ENCODE measurements around the gene CD33. TPM values are rescaled to one million over a fixed set of nuclear protein-coding genes. Genes with fewer than 3 reads are reported as not detected.

CD33 gene
- total RNA-seq, 1 donor from 2014 or later = 0.52 TPM

DNA sequence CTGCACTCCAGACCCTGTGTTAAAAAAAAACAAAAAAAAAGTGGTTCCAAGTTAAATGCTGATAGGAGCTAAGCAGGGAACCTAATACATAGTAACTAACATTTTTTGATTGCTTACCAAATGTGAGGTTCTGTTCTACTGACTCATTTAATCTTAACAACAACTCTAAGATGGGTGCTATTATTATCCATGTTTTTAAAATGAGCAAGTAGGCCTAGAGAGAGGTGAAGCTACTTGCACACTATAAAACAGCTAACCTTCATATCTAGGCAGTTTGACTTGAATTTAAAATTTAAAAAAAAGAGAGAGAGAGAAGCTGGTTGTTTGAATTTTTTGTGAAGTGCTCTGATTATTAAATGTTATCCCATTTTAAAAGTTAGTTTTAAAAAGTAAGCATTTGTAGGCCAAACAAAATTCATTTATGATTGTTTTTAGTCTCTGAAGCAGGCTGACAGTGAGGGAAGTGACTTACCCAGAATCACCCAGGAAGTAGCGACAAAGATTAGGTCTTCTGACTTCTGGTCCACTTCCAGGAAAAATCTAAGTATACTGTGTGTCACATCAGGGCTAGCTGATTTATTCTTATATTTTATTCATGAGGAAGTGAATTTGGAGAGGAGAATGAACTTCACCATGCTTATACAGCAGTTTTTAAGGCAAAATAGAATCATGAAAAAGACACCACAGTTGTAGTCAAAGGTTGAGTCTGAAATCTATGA, 28.4 kb downstream of the CD33 start:
- Histone ChIP-seq H3K27me3 (ENCODE audit: control insufficient read depth in 3 of 3, insufficient read depth in 3 of 3, low read length in 3 of 3) (no peaks in the 10 kb centered on the region), H3K36me3 (ENCODE audit: control insufficient read depth in 3 of 3, insufficient read depth in 3 of 3, low read length in 3 of 3) (no peaks in the 10 kb centered on the region), H3K4me3 (ENCODE audit: low read length in 3 of 3) (no peak overlapping the region), H3K9ac (ENCODE audit: low read depth in 1 of 3, low read length in 3 of 3) (no peak overlapping the region), H3K4me1 (ENCODE audit: control insufficient read depth in 3 of 3, insufficient read depth in 3 of 3, low read length in 3 of 3) (no peaks in the 10 kb centered on the region), H3K27ac (ENCODE audit: low read depth, low read length) (no peak overlapping the region), H3K9me3 (ENCODE audit: control insufficient read depth in 3 of 3, low read length in 3 of 3) (peaks cover 0 to 2% (median 0%) of the 10 kb centered on the region in 3 donors)

DNA sequence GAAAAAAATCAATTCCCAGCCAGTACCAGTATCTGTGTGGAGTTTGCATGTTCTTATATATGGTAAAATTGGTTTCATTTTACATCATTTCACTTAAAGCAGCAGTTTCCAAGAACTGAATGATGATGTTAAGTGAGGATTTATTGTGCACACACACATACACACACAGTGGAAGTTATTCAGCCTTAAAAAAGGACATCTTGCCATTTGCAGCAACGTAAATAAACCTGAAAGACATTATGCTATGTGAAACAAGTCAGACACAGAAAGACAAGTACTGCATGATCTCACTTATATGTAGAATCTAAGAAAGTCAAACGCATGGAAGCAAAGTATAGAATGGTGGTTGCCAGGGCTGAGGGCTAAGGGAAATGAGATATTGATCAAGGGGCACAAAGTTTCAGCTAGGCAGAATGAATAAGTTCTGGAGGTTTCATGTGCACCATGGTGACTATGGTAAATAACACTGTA, 31.3 kb downstream of the CD33 start:
- H3K4me3 ChIP-seq (ENCODE audit: low read length in 3 of 3) = no peak overlapping the region
- no peaks in the 10 kb centered on the region for H3K9me3 ChIP-seq (ENCODE audit: control insufficient read depth in 3 of 3, low read length in 3 of 3)
- no peaks in the 10 kb centered on the region for H3K27me3 ChIP-seq (ENCODE audit: control insufficient read depth in 3 of 3, insufficient read depth in 3 of 3, low read length in 3 of 3)
- H3K27ac ChIP-seq (ENCODE audit: low read depth, low read length) = no peak overlapping the region
- no peaks in the 10 kb centered on the region for H3K4me1 ChIP-seq (ENCODE audit: control insufficient read depth in 3 of 3, insufficient read depth in 3 of 3, low read length in 3 of 3)
- no peak overlapping the region for H3K9ac ChIP-seq (ENCODE audit: low read depth in 1 of 3, low read length in 3 of 3)
- no peaks in the 10 kb centered on the region for H3K36me3 ChIP-seq (ENCODE audit: control insufficient read depth in 3 of 3, insufficient read depth in 3 of 3, low read length in 3 of 3)

DNA sequence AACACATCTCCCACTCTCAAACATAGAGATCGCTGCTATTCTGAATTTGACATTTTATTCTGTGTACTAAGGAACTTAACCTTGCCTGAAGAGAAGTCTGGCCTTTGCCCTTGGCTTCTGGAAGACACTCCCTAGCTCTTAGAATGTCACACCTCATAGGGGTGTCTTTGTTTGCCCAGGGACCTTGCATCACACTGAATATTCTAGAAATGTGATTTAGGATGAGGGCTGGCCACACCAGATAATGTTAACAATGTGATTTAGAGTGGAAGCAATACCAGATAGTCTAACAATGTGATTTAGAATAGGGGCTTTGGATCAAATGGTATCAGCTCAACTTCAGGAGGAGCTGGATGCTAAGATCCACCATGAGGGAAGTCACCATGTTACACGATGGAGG, 32.6 kb downstream of the CD33 start:
- no peak overlapping the region for H3K4me3 ChIP-seq (ENCODE audit: low read length in 3 of 3)
- no peak overlapping the region for H3K9ac ChIP-seq (ENCODE audit: low read depth in 1 of 3, low read length in 3 of 3)
- H3K4me1 ChIP-seq (ENCODE audit: control insufficient read depth in 3 of 3, insufficient read depth in 3 of 3, low read length in 3 of 3) = no peaks in the 10 kb centered on the region
- no peak overlapping the region for H3K27ac ChIP-seq (ENCODE audit: low read depth, low read length)
- no peaks in the 10 kb centered on the region for H3K36me3 ChIP-seq (ENCODE audit: control insufficient read depth in 3 of 3, insufficient read depth in 3 of 3, low read length in 3 of 3)
- peaks cover 0 to 4% (median 0%) of the 10 kb centered on the region in 3 donors for H3K9me3 ChIP-seq (ENCODE audit: control insufficient read depth in 3 of 3, low read length in 3 of 3)
- H3K27me3 ChIP-seq (ENCODE audit: control insufficient read depth in 3 of 3, insufficient read depth in 3 of 3, low read length in 3 of 3) = no peaks in the 10 kb centered on the region

DNA sequence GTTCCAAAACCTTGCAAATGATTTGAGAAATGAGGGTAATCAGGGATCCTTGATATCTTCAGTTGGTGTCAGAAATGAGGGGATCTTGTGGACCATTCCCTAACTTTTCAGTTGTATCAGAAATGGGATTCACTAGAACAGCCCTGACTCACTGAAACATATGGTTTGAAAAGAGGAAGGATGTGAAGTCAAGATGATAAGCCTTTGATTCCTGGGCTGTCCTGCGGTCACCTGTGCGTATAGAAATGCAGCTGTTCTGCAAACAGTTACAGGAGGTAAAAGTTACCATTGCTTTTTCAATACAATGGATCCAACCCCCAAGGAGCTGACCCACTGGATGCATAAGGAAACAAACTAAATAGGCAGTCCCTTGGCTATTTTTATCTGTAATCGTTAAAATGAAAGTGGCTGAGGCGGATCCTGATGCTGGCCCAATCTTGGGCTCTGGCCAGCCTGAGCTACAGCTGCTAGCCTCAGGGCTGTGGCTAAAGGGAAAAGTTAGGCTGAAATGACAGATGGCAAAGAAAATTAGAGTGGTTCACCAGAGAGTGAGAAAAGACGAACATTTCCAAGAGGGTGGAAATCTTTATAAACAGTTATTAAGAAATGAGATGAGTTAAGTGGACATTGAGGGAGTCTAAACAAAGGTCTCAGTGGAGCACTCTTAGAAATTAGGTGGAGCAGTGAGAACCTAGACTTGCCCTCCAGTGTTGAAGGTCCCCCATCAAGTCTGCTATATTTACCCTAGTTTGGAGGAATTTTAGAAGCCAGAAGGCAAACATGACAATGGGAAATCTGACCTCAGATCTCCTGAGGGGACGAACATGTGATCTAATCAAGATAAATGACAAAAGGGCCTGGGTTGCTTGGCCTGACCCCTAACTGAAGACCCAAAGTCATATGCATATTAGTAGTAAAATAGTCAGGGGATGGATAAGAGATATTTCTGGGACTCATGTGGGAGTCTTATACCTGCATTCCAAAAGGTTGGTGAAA, 33.6 kb downstream of the CD33 start:
- Histone ChIP-seq H3K4me3 (ENCODE audit: low read length in 3 of 3) (no peak overlapping the region), H3K9ac (ENCODE audit: low read depth in 1 of 3, low read length in 3 of 3) (no peak overlapping the region), H3K27me3 (ENCODE audit: control insufficient read depth in 3 of 3, insufficient read depth in 3 of 3, low read length in 3 of 3) (no peaks in the 10 kb centered on the region), H3K9me3 (ENCODE audit: control insufficient read depth in 3 of 3, low read length in 3 of 3) (peaks cover 0 to 4% (median 0%) of the 10 kb centered on the region in 3 donors), H3K36me3 (ENCODE audit: control insufficient read depth in 3 of 3, insufficient read depth in 3 of 3, low read length in 3 of 3) (no peaks in the 10 kb centered on the region), H3K4me1 (ENCODE audit: control insufficient read depth in 3 of 3, insufficient read depth in 3 of 3, low read length in 3 of 3) (no peaks in the 10 kb centered on the region), H3K27ac (ENCODE audit: low read depth, low read length) (no peak overlapping the region)

DNA sequence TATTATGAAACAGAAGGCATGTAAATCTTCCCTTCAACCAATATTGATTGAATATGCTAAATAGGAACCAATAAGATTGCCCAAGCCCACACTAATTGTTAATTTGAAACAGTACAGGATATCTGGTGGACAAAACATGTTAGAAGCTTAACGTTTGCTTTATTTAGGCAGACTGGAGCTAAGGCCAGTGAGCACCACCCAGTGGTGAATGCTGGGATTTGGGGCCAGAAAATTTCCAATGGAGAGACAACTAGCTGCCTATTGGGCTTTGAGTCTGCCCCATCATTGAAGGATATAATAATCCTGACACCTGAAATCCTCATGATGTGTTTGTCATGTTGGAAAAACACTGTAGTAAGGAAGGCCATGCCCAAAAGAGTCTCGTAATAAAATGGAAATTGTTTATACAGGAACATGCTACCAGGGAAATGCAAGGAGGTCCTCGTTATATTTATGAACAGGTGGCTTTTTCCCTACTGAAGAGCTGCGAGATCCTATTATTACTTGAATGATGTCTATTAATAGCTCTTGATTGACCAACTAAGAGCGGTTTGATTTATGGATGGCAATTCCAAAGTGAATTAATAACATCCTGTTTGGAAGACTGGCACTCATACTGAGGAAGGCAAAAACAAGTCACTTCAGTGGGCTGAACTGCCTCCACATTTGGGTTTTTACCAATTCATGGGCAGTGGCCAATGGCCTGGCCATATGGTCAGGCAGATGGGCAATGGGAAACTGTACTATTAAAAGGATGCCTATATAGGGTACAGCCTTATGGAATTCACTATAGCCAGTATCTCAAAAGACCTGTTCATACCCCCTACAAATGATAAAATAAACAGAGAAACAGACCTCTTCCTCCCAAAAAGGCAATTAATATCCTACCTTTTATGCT, 34.7 kb downstream of the CD33 start:
- H3K27me3 ChIP-seq (ENCODE audit: control insufficient read depth in 3 of 3, insufficient read depth in 3 of 3, low read length in 3 of 3) = no peaks in the 10 kb centered on the region
- H3K27ac ChIP-seq (ENCODE audit: low read depth, low read length) = no peak overlapping the region
- no peak overlapping the region for H3K4me3 ChIP-seq (ENCODE audit: low read length in 3 of 3)
- H3K4me1 ChIP-seq (ENCODE audit: control insufficient read depth in 3 of 3, insufficient read depth in 3 of 3, low read length in 3 of 3) = no peaks in the 10 kb centered on the region
- no peak overlapping the region for H3K9ac ChIP-seq (ENCODE audit: low read depth in 1 of 3, low read length in 3 of 3)
- peaks cover 0 to 4% (median 0%) of the 10 kb centered on the region in 3 donors for H3K9me3 ChIP-seq (ENCODE audit: control insufficient read depth in 3 of 3, low read length in 3 of 3)
- H3K36me3 ChIP-seq (ENCODE audit: control insufficient read depth in 3 of 3, insufficient read depth in 3 of 3, low read length in 3 of 3) = no peaks in the 10 kb centered on the region

DNA sequence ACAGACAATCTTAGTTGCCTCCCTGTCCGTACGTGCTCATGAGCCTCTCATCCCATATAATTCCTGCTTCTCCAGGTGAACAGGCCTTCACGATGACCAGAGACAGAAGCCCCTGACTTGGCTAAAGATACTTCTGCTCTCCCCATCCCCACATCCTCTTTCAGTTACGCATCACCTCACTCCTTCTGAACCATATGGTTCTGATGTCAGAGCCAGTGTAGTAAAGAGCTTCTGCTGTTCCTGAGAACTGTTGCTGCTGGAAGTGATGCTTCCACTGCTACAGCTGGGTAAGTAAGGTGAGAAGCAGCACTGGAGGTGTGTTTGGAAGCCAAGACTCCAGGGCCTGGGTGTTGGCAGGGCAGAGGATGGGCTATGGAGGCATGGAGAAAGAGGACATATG, 38.9 kb downstream of the CD33 start:
- H3K9ac ChIP-seq (ENCODE audit: low read depth in 1 of 3, low read length in 3 of 3) = no peak overlapping the region
- H3K4me1 ChIP-seq (ENCODE audit: control insufficient read depth in 3 of 3, insufficient read depth in 3 of 3, low read length in 3 of 3) = no peaks in the 10 kb centered on the region
- H3K27me3 ChIP-seq (ENCODE audit: control insufficient read depth in 3 of 3, insufficient read depth in 3 of 3, low read length in 3 of 3) = no peaks in the 10 kb centered on the region
- H3K27ac ChIP-seq (ENCODE audit: low read depth, low read length) = no peak overlapping the region
- H3K4me3 ChIP-seq (ENCODE audit: low read length in 3 of 3) = no peak overlapping the region
- H3K36me3 ChIP-seq (ENCODE audit: control insufficient read depth in 3 of 3, insufficient read depth in 3 of 3, low read length in 3 of 3) = no peaks in the 10 kb centered on the region
- H3K9me3 ChIP-seq (ENCODE audit: control insufficient read depth in 3 of 3, low read length in 3 of 3) = peaks cover 0 to 4% (median 0%) of the 10 kb centered on the region in 3 donors

DNA sequence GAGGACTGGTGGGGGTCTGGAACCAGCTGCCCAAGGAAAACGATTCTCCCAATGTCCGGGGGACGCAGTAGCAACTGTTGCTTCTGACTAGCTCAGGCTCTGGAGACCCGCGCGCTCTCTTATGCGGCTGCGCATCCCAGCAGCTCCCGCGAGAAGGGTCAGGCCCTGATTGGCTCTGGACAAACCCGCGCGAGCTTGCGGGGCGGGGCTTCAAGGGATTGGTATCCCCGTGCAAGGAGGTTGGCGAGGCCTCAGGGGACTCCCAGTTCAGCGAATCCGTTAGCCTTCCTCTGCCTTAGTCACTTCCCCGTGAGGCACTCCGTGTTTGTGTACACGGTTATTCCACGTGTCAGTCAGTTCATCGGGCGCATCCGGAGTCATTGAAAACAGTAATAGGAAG, 46.2 kb downstream of the CD33 start:
- no peaks in the 10 kb centered on the region for H3K9me3 ChIP-seq (ENCODE audit: control insufficient read depth in 3 of 3, low read length in 3 of 3)
- no peaks in the 10 kb centered on the region for H3K4me1 ChIP-seq (ENCODE audit: control insufficient read depth in 3 of 3, insufficient read depth in 3 of 3, low read length in 3 of 3)
- no peak overlapping the region for H3K9ac ChIP-seq (ENCODE audit: low read depth in 1 of 3, low read length in 3 of 3)
- peaks cover 0 to 2% (median 0%) of the 10 kb centered on the region in 3 donors for H3K27me3 ChIP-seq (ENCODE audit: control insufficient read depth in 3 of 3, insufficient read depth in 3 of 3, low read length in 3 of 3)
- H3K4me3 ChIP-seq (ENCODE audit: low read length in 3 of 3) = no peak overlapping the region
- H3K27ac ChIP-seq (ENCODE audit: low read depth, low read length) = no peak overlapping the region
- H3K36me3 ChIP-seq (ENCODE audit: control insufficient read depth in 3 of 3, insufficient read depth in 3 of 3, low read length in 3 of 3) = no peaks in the 10 kb centered on the region

DNA sequence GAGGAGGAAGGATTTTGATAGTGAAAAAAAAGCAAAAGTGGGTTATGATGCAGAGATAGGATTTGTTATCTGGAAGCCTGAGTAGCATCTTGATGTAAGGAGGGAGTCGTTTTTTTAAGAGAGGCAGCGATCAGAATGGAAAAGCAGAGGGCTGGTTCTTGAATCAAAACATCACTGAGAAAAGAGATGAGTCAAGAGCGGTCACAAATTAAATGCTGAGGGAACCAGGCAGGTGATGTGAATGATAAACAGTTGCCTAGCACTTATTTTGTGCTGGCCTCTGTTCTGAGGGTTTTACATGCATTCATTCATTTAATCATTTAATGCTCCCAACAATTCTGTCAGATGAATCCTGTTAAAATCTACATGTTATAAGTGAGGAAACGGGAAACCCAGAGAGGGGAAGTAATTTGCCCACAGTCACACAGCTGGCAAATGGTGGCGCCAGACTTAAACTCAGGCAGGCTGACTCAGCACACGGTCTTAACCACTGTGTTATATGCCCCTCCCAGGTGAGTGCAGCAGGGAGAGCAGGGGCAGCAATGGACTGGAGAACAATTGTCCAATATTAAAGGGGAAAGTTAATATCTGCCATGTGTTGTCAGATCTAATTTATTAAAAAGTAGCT, 47.4 kb downstream of the CD33 start:
- Histone ChIP-seq H3K27me3 (ENCODE audit: control insufficient read depth in 3 of 3, insufficient read depth in 3 of 3, low read length in 3 of 3) (peaks cover 0 to 2% (median 0%) of the 10 kb centered on the region in 3 donors), H3K9ac (ENCODE audit: low read depth in 1 of 3, low read length in 3 of 3) (no peak overlapping the region), H3K9me3 (ENCODE audit: control insufficient read depth in 3 of 3, low read length in 3 of 3) (no peaks in the 10 kb centered on the region), H3K4me1 (ENCODE audit: control insufficient read depth in 3 of 3, insufficient read depth in 3 of 3, low read length in 3 of 3) (no peaks in the 10 kb centered on the region), H3K36me3 (ENCODE audit: control insufficient read depth in 3 of 3, insufficient read depth in 3 of 3, low read length in 3 of 3) (no peaks in the 10 kb centered on the region), H3K27ac (ENCODE audit: low read depth, low read length) (no peak overlapping the region), H3K4me3 (ENCODE audit: low read length in 3 of 3) (no peak overlapping the region)

DNA sequence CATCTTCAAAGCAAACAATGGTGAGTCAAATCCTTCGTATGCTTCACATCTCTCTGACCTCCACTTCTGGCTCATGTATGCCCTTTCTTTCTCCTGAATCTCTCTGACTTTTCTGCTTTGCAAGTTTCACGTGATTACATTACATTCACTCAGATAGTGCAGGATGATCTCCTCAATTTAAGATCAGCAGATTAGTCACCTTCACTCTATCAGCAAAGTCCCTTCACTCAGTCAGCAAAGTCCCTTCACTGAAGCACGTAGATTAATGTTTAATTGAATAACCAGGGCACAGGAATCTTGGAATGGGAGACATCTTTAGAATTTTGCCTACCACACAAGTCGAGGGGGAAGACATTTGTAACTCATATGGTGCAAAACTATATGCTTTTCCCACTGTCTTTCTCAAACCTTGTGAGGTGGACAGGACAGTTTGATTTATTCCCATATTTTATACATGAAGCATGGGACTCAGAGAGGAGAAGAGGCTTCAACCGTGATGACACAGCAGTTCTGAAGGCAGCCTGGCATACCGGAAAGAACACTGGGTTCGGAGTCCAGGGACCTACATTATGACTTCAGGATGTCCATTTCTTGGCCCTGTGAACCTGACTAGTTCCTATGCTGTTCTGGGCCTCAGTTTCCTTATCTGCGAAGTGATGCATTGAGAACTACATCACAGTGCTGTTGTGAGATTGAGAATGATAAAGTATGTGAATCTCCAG, 49.3 kb downstream of the CD33 start:
- peaks cover 0 to 2% (median 0%) of the 10 kb centered on the region in 3 donors for H3K27me3 ChIP-seq (ENCODE audit: control insufficient read depth in 3 of 3, insufficient read depth in 3 of 3, low read length in 3 of 3)
- H3K36me3 ChIP-seq (ENCODE audit: control insufficient read depth in 3 of 3, insufficient read depth in 3 of 3, low read length in 3 of 3) = no peaks in the 10 kb centered on the region
- no peaks in the 10 kb centered on the region for H3K4me1 ChIP-seq (ENCODE audit: control insufficient read depth in 3 of 3, insufficient read depth in 3 of 3, low read length in 3 of 3)
- H3K27ac ChIP-seq (ENCODE audit: low read depth, low read length) = no peak overlapping the region
- no peaks in the 10 kb centered on the region for H3K9me3 ChIP-seq (ENCODE audit: control insufficient read depth in 3 of 3, low read length in 3 of 3)
- no peak overlapping the region for H3K4me3 ChIP-seq (ENCODE audit: low read length in 3 of 3)
- no peak overlapping the region for H3K9ac ChIP-seq (ENCODE audit: low read depth in 1 of 3, low read length in 3 of 3)
